MM.1S (cell line): ENCODE data around the gene KIRREL3.

Source experiments
- DNase-seq: peaks from one replicate; pipeline ENCODE4 v3.0.0-alpha.2; 2015
- H2AFZ ChIP-seq: fragments of 300-600 bp; sonication (generic); 2 replicates; pipeline ENCODE4 v1.6.0; 2016; ENCODE audit warnings: antibody characterized with exemption, low read length
- H3F3A ChIP-seq: fragments of 300-600 bp; sonication (generic); 2 replicates; pipeline ENCODE4 v1.6.1; 2016; ENCODE audit warnings: mild to moderate bottlenecking, antibody characterized with exemption, low read length, moderate library complexity, mixed read lengths; ENCODE audit not compliant: insufficient read depth
- H3K27ac ChIP-seq: fragments of 300-600 bp; sonication (generic); 2 replicates; pipeline ENCODE4 v1.5.1; 2016; ENCODE audit warnings: mild to moderate bottlenecking, low read length
- H3K27me3 ChIP-seq: fragments of 300-600 bp; sonication (generic); replicated peaks from 2 replicates; pipeline ENCODE4 v1.6.0; 2016; ENCODE audit warnings: low read length; ENCODE audit not compliant: insufficient read depth
- H3K36me3 ChIP-seq: fragments of 300-600 bp; sonication (generic); replicated peaks from 2 replicates; pipeline ENCODE4 v1.6.1; 2016; ENCODE audit warnings: mild to moderate bottlenecking, low read length, mixed read lengths; ENCODE audit not compliant: insufficient read depth
- H3K4me1 ChIP-seq: fragments of 300-600 bp; sonication (generic); 2 replicates; pipeline ENCODE4 v1.6.1; 2016; ENCODE audit warnings: low read length, mixed read lengths
- H3K4me2 ChIP-seq: fragments of 300-600 bp; sonication (generic); 2 replicates; pipeline ENCODE4 v1.6.0; 2016; ENCODE audit warnings: low read depth, low read length
- H3K4me3 ChIP-seq: fragments of 300-600 bp; sonication (generic); 2 replicates; pipeline ENCODE4 v1.5.1; 2016; ENCODE audit warnings: low read length, mixed read lengths
- H3K79me2 ChIP-seq: fragments of 300-600 bp; sonication (generic); 2 replicates; pipeline ENCODE4 v1.6.1; 2016; ENCODE audit warnings: mixed run types, low read length, mixed read lengths
- H3K9ac ChIP-seq: fragments of 300-600 bp; sonication (generic); 2 replicates; pipeline ENCODE4 v1.6.1; 2016; ENCODE audit warnings: low read length, mixed read lengths
- H3K9me2 ChIP-seq: fragments of 300-600 bp; sonication (generic); replicated peaks from 2 replicates; pipeline ENCODE4 v1.6.1; 2016; ENCODE audit warnings: mild to moderate bottlenecking, low read length, mixed read lengths; ENCODE audit not compliant: insufficient read depth
- H3K9me3 ChIP-seq: fragments of 300-600 bp; sonication (generic); replicated peaks from 2 replicates; pipeline ENCODE4 v1.6.1; 2016; ENCODE audit warnings: mild to moderate bottlenecking, low read length, mixed read lengths; ENCODE audit not compliant: insufficient read depth
- H4K20me1 ChIP-seq: fragments of 300-600 bp; sonication (generic); 2 replicates; pipeline ENCODE4 v1.6.1; 2016; ENCODE audit warnings: mild to moderate bottlenecking, low read length, moderate library complexity, mixed read lengths; ENCODE audit not compliant: insufficient read depth
- EZH2 ChIP-seq: fragments of 300-600 bp; sonication (generic); optimal IDR thresholded peaks from 2 replicates; pipeline ENCODE3; 2017; ENCODE audit warnings: low read depth, mild to moderate bottlenecking, antibody characterized with exemption, low read length, mixed read lengths
- EZH2phosphoT487 ChIP-seq: fragments of 300-600 bp; sonication (generic); IDR thresholded peaks from 2 replicates; pipeline ENCODE4 v1.6.1; 2018; ENCODE audit warnings: antibody characterized with exemption, low read length
- TF ChIP-seq, protein P1 (sequence below): fragments of 300-600 bp; sonication (generic); IDR thresholded peaks from 2 replicates; pipeline ENCODE4 v1.5.1; 2016; ENCODE audit warnings: antibody characterized with exemption, low read length, mixed read lengths

Gene KIRREL3

DNA sequence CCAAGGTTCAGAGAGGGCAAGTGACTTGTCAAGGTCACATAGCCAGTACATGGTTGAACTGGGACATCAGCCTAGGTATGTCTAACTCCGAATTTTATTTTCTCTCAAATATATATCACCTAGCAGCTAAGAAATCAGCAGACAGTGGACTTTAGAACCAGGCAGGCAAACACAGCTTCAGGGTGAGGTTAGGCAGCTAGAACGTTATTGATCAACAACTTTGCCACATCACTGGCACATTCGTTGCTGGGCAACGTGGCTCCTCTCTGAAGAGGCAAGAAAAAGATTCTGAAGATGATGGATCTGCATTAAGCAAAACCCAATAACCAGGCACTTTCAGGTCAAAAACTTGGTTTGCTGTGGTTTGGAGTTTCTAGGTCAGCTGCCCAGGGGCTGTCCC lies 258.0 kb downstream of the KIRREL3 start:
- H3K9me3 ChIP-seq, result no peaks in the 10 kb centered on the region
- no peaks in the 10 kb centered on the region for H3K36me3 ChIP-seq
- DNase-seq, result no peak
- no peak overlapping the region for H3K27ac ChIP-seq
- H2AFZ ChIP-seq, result no peak overlapping the region
- H3K4me3 ChIP-seq, result no peak overlapping the region
- H3K9ac ChIP-seq, result no peak overlapping the region
- no peaks in the 10 kb centered on the region for H3K9me2 ChIP-seq
- no peaks in the 10 kb centered on the region for H4K20me1 ChIP-seq
- H3K27me3 ChIP-seq, result no peaks in the 10 kb centered on the region
- H3K4me2 ChIP-seq, result no peak overlapping the region
- H3K79me2 ChIP-seq, result no peaks in the 10 kb centered on the region
- H3K4me1 ChIP-seq, result peaks cover 15% of the 10 kb centered on the region
- TF ChIP-seq EZH2phosphoT487 (no peak), EZH2 (no peak)
- TF ChIP-seq, protein P1, sequence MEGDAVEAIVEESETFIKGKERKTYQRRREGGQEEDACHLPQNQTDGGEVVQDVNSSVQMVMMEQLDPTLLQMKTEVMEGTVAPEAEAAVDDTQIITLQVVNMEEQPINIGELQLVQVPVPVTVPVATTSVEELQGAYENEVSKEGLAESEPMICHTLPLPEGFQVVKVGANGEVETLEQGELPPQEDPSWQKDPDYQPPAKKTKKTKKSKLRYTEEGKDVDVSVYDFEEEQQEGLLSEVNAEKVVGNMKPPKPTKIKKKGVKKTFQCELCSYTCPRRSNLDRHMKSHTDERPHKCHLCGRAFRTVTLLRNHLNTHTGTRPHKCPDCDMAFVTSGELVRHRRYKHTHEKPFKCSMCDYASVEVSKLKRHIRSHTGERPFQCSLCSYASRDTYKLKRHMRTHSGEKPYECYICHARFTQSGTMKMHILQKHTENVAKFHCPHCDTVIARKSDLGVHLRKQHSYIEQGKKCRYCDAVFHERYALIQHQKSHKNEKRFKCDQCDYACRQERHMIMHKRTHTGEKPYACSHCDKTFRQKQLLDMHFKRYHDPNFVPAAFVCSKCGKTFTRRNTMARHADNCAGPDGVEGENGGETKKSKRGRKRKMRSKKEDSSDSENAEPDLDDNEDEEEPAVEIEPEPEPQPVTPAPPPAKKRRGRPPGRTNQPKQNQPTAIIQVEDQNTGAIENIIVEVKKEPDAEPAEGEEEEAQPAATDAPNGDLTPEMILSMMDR, result no peak
- H3F3A ChIP-seq, result no peaks in the 10 kb centered on the region

DNA sequence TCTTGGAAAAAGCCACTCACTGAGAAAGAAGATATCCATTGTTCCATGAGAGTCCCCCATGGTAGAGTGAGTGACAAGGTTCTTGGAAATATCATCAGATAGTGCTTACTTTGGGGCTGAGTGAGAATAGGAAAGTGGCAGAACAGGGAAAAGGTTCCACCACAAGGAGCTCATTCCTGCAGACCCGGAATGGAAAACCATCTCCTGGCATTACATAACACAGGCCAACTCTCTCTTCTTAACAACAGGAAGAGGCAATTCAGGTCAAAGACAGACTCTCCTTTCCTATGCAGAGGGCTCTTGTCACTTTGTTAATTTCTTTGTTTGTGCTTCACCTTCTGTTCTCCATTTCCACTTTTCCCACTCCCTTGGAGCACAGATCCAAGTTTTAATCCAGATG lies 259.7 kb downstream of the KIRREL3 start:
- H2AFZ ChIP-seq, result no peak overlapping the region
- H3K36me3 ChIP-seq, result no peaks in the 10 kb centered on the region
- H3K79me2 ChIP-seq, result no peaks in the 10 kb centered on the region
- TF ChIP-seq, protein P1, result no peak
- TF ChIP-seq EZH2phosphoT487 (no peak), EZH2 (no peak)
- H3K27ac ChIP-seq, result no peak overlapping the region
- peaks cover 15% of the 10 kb centered on the region for H3K4me1 ChIP-seq
- H4K20me1 ChIP-seq, result no peaks in the 10 kb centered on the region
- H3K9ac ChIP-seq, result no peak overlapping the region
- H3K27me3 ChIP-seq, result no peaks in the 10 kb centered on the region
- H3F3A ChIP-seq, result no peaks in the 10 kb centered on the region
- H3K4me3 ChIP-seq, result no peak overlapping the region
- H3K9me2 ChIP-seq, result no peaks in the 10 kb centered on the region
- DNase-seq, result no peak
- H3K4me2 ChIP-seq, result no peak overlapping the region
- no peaks in the 10 kb centered on the region for H3K9me3 ChIP-seq

GRCh38 chr11:126739499-126740145 lies 260.9 kb downstream of the KIRREL3 start:
- Histone ChIP-seq H2AFZ (no peak overlapping the region), H3K27ac (no peak overlapping the region), H3K36me3 (no peaks in the 10 kb centered on the region), H3K79me2 (no peaks in the 10 kb centered on the region), H3K4me1 (peaks cover 15% of the 10 kb centered on the region), H3K9me2 (no peaks in the 10 kb centered on the region), H3K4me2 (no peak overlapping the region), H3F3A (no peaks in the 10 kb centered on the region), H3K9ac (no peak overlapping the region), H3K9me3 (no peaks in the 10 kb centered on the region), H3K27me3 (no peaks in the 10 kb centered on the region), H4K20me1 (no peaks in the 10 kb centered on the region), H3K4me3 (no peak overlapping the region)
- TF ChIP-seq, protein P1, result no peak
- TF ChIP-seq EZH2, result no peak
- no peak for TF ChIP-seq EZH2phosphoT487
- no peak for DNase-seq
